Measurements from ENCODE around the gene ASCC1.
"Not testable (repeated sequence)": the region's sequence is repeated elsewhere in the genome, so short reads cannot be mapped to it uniquely, and the experiment has no call there.

The ASCC1 gene

GRCh38 chr10:72249176-72249862 lies 33.2 kb upstream of the ASCC1 start:
- DNase-seq (ENCODE audit: low read depth in 2 of 2, low spot score in 1 of 2): not testable (repeated sequence)

- DNase-seq (ENCODE audit: low read depth in 2 of 2, low spot score in 1 of 2): peak in 1 of 2 donors; percentile 52
These were observed 32.5 kb upstream of the ASCC1 start for GRCh38 chr10:72248468-72249151.

- DNase-seq (ENCODE audit: low read depth in 2 of 2, low spot score in 1 of 2): no peak
These were observed 30.0 kb upstream of the ASCC1 start for GRCh38 chr10:72245949-72246525.

DNA sequence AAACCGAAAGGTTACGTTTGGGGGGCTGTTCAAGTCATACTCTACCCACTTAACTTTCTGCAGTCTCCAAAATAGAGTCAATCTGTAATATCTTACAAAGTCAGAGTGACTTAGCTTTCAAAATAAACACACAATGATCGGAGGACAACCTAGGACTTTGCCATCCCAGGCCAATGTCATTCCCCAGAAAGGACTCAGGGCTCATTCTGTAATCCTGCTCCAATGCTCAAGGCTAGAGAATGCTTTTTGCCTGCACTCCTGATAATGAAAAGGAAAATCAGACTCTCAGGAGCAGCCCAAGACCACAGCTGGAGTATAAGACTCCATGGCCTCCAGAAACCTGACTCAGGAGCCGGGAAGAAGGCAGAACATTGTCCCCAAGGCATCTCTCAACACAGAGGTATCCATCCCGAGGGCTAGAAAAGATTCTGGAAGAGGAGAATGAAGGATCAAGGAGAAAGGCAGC lies 28.5 kb upstream of the ASCC1 start:
- no peak for DNase-seq (ENCODE audit: low read depth in 2 of 2, low spot score in 1 of 2)

DNA sequence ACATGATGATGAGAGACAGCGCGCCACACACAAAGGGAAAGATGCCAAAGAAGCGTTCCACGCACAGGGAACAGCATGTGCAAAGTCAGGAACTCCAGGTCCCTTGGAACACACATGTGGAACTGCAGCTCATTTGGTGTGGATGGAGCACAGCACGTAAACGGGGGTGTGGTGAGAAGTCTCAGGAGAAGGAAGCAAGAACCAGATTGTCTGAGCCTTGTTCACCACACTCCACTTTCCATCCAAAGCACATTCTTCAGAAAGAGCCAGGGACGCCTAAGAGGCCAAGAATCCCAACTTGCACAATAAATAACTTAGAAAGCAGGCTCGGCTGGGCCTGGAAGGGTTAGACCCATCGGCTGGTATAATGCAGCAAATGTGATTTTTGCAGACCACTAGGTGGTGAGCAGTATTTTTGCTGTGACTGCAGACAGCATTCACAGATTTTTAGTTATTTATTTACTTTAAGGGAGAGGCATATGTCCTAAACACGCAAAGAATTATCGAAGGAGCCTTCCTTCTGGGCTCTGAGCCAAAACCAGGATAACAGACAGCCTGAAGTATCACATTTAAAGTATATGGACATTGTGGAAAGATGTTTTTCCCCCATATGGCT lies 27.9 kb upstream of the ASCC1 start:
- no peak for DNase-seq (ENCODE audit: low read depth in 2 of 2, low spot score in 1 of 2)

DNA sequence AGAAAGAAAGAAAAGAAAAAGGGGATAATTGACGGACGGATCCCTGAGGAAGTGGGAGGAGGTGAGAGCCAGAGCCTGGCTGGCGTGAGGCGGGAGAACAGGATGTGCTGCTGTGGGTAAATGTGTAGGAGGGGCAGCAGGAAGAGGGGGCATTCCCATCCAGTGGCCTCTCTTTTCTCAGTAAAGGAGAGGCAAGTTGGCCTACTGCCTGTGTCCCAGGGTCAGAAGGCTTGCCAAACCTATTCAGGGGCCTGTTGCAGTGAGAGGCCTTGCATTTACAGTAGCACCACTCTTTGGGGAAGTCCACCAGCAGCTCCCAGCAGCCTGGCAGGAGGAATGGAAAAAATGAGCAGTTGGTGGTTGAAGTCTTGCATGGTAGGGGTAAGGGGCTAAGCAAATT lies 26.6 kb upstream of the ASCC1 start:
- no peak for DNase-seq (ENCODE audit: low read depth in 2 of 2, low spot score in 1 of 2)

GRCh38 chr10:72241691-72242252 lies 25.7 kb upstream of the ASCC1 start:
- no peak for DNase-seq (ENCODE audit: low read depth in 2 of 2, low spot score in 1 of 2)

GRCh38 chr10:72240371-72240770 lies 24.3 kb upstream of the ASCC1 start:
- no peak for DNase-seq (ENCODE audit: low read depth in 2 of 2, low spot score in 1 of 2)

- no peak for DNase-seq (ENCODE audit: low read depth in 2 of 2, low spot score in 1 of 2)
These were observed 23.3 kb upstream of the ASCC1 start for GRCh38 chr10:72239409-72239808.

- no peak for DNase-seq (ENCODE audit: low read depth in 2 of 2, low spot score in 1 of 2)
These were observed 22.5 kb upstream of the ASCC1 start for GRCh38 chr10:72238392-72239175.

- DNase-seq (ENCODE audit: low read depth in 2 of 2, low spot score in 1 of 2): no peak
These were observed 19.6 kb upstream of the ASCC1 start for GRCh38 chr10:72235544-72236279.

- DNase-seq (ENCODE audit: low read depth in 2 of 2, low spot score in 1 of 2): no peak
These were observed 18.6 kb upstream of the ASCC1 start for GRCh38 chr10:72234560-72235095.

GRCh38 chr10:72233621-72234020 lies 17.5 kb upstream of the ASCC1 start:
- no peak for DNase-seq (ENCODE audit: low read depth in 2 of 2, low spot score in 1 of 2)

GRCh38 chr10:72229261-72230251 lies 13.5 kb upstream of the ASCC1 start:
- no peak for DNase-seq (ENCODE audit: low read depth in 2 of 2, low spot score in 1 of 2)

DNA sequence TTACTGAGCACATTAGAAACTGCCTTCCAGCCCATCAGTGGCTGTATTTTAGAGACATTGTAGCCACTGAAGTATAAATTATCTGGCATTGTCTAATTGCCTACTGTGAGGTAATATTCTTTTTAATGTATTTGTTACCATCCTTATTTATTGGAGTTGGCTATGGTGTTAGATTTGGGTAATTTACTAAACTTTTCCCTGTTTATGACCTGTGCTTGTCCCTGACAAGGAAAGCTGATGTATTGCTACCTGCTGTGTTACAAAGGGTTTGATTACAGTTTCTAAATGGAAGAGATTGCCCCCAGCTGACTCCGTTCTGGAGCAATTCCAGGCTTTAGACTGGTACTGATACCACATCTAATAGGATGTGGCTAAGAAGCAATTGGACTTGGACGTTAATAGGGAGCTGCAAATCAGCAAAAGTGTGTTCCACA lies 12.3 kb upstream of the ASCC1 start:
- DNase-seq (ENCODE audit: low read depth in 2 of 2, low spot score in 1 of 2): no peak

GRCh38 chr10:72227826-72228225 lies 11.8 kb upstream of the ASCC1 start:
- no peak for DNase-seq (ENCODE audit: low read depth in 2 of 2, low spot score in 1 of 2)

DNA sequence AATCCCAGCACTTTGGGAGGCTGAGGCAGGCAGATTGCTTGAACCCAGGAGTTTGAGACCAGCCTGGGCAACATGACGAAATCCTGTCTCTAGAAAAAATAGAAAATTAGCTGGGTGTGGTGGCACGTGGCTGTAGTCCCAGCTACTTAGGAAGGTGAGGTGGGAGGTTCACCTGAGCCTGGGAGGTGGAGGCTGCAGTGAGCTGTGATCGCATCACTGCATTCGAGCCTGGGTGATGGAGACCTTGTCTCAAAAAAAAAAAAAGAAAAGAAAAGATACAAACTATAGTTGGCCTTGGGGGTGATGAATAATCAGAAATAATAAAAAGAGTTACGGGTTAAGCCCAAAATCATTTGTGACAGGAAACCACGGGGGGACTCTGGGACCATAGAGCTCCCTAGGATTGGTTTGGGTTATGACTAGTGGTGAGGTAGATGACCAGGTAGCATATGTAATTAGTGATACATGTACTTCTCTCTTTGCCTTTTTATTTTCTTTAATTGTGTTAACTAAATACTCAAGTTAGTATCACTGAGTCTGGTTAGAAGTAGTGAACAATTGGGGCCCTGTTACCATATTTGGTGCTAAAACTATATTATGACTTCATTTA lies 10.4 kb upstream of the ASCC1 start:
- no peak for DNase-seq (ENCODE audit: low read depth in 2 of 2, low spot score in 1 of 2)

GRCh38 chr10:72224191-72224590 lies 8.1 kb upstream of the ASCC1 start:
- not testable (repeated sequence) for DNase-seq (ENCODE audit: low read depth in 2 of 2, low spot score in 1 of 2)
